K562 (cell line): Measurements from ENCODE around the gene RYR3. TPM values are rescaled to one million over a fixed set of nuclear protein-coding genes. Genes with fewer than 3 reads are reported as not detected.

Experiments
- ATAC-seq: fragments of 200-7000 bp; cut with Tn5 transposase; 3 replicates; pipeline ENCODE4 v1.9.1; 2020; ENCODE audit warnings: moderate library complexity
- BruUV-seq: library from RNA; stranded (reverse); fragments of 400-500 nt; replicated peaks from 2 replicates; lab custom pipeline; 2021; lab: Mats Ljungman, UMichigan
- CTCF ChIA-PET: fragments of 300-600 bp; formaldehyde crosslinking; extraction: SDS; loops from one replicate; lab custom pipeline; 2021; ENCODE audit warnings: low intra/inter-chr PET ratio; lab: Yijun Ruan, JAX
- POLR2A ChIA-PET: fragments of 300-600, 350-650 bp; sonication (Branson Sonifier 250); formaldehyde crosslinking; extraction: SDS; loops from one replicate; lab custom pipeline; 2021; ENCODE audit warnings: antibody characterized with exemption, inconsistent platforms; lab: Yijun Ruan, JAX
- DNase-seq, 4 experiments: peaks; one replicate each; pipeline versions ENCODE4 v3.0.0 to v3.0.0-alpha.2; 2011 to 2018; ENCODE audit warnings: low spot score in 3 of 4, mixed read lengths in 3 of 4; ENCODE audit errors: extremely low read depth in 1 of 4
- FAIRE-seq: peaks from 2 replicates; lab custom pipeline; 2011; peaks lifted over from hg19 to GRCh38; lab: Jason Lieb, UNC
- H2AFZ ChIP-seq: 2 replicates; pipeline ENCODE4 v1.6.0; 2011; ENCODE audit warnings: low read depth, low read length, control low read depth, inconsistent platforms
- H3K27ac ChIP-seq: fragments of 200-600 bp; 3 replicates; pipeline ENCODE4 v1.8.0; 2011; ENCODE audit warnings: low read depth, mild to moderate bottlenecking, control low read depth, inconsistent platforms, low read length, moderate library complexity, mixed read lengths; ENCODE audit errors: extremely low read depth
- H3K27me3 ChIP-seq, 2 experiments: fragments of 300-600 bp in 1 of 2; 2 replicates in 1 of 2; 3 replicates in 1 of 2; pipeline versions ENCODE4 v1.6.0 to v1.8.0; 2011; ENCODE audit warnings: inconsistent platforms in 2 of 2, low read length in 2 of 2, mild to moderate bottlenecking in 1 of 2, mixed read lengths in 1 of 2, moderate library complexity in 1 of 2; ENCODE audit not compliant: control insufficient read depth in 2 of 2, insufficient read depth in 2 of 2
- H3K36me3 ChIP-seq: fragments of 300-600 bp; 3 replicates; pipeline ENCODE4 v1.8.0; 2011; ENCODE audit warnings: mild to moderate bottlenecking, low read length, inconsistent platforms; ENCODE audit not compliant: control insufficient read depth, insufficient read depth
- H3K4me1 ChIP-seq, 2 experiments: fragments of 200-600 bp in 1 of 2; replicated peaks in 1 of 2; 2 replicates in 1 of 2; 3 replicates in 1 of 2; pipeline versions ENCODE4 v1.5.1 to v1.8.0; 2011; ENCODE audit warnings: inconsistent platforms in 2 of 2, low read length in 2 of 2, mild to moderate bottlenecking in 1 of 2, mixed read lengths in 1 of 2, moderate library complexity in 1 of 2; ENCODE audit not compliant: control insufficient read depth in 2 of 2, insufficient read depth in 2 of 2
- H3K4me2 ChIP-seq: 2 replicates; pipeline ENCODE4 v1.6.1; 2011; ENCODE audit warnings: low read length, control low read depth, inconsistent platforms, mixed read lengths; ENCODE audit not compliant: insufficient read depth
- H3K4me3 ChIP-seq: fragments of 200-600 bp; sonication (generic), shearing (Covaris generic); 2 replicates; pipeline ENCODE4 v1.5.1; 2016; ENCODE audit warnings: control low read depth, inconsistent platforms
- H3K79me2 ChIP-seq: fragments of 200-600 bp; 3 replicates; pipeline ENCODE4 v1.8.0; 2011; ENCODE audit warnings: low read length, inconsistent platforms; ENCODE audit not compliant: control insufficient read depth, insufficient read depth
- H3K9ac ChIP-seq, 2 experiments: 2 replicates each; pipeline versions ENCODE4 v1.6.0 to v1.6.1; 2011; ENCODE audit warnings: low read depth in 2 of 2, low read length in 2 of 2, control low read depth in 1 of 2, inconsistent platforms in 1 of 2, mild to moderate bottlenecking in 1 of 2, mixed read lengths in 1 of 2; ENCODE audit not compliant: insufficient read depth in 1 of 2
- H3K9me1 ChIP-seq: one replicate; pipeline ENCODE4 v1.6.0; 2011; ENCODE audit warnings: inconsistent platforms, mild to moderate bottlenecking, low read length, moderate library complexity; ENCODE audit not compliant: control insufficient read depth, insufficient read depth
- H3K9me3 ChIP-seq: replicated peaks from 2 replicates; pipeline ENCODE4 v1.5.1; 2011; ENCODE audit warnings: low read depth, low read length, inconsistent platforms; ENCODE audit not compliant: control insufficient read depth, insufficient read depth
- H4K20me1 ChIP-seq: replicated peaks from 2 replicates; pipeline ENCODE4 v1.6.1; 2011; ENCODE audit warnings: low read length, inconsistent platforms, mixed read lengths; ENCODE audit not compliant: control insufficient read depth, insufficient read depth
- CEBPB ChIP-seq: fragments of 450-650 bp; IDR thresholded peaks from 2 replicates; pipeline ENCODE4 v1.6.1; 2016; ENCODE audit warnings: missing genetic modification characterization, missing compliant biosample characterization
- ESRRA ChIP-seq: fragments of 450-650 bp; IDR thresholded peaks from 2 replicates; pipeline ENCODE4 v1.6.1; 2014; ENCODE audit warnings: low read depth, mild to moderate bottlenecking, moderate library complexity, borderline replicate concordance
- LEF1 ChIP-seq: fragments of 450-650 bp; IDR thresholded peaks from 2 replicates; pipeline ENCODE4 v1.6.1; 2016; ENCODE audit warnings: mild to moderate bottlenecking
- MAZ ChIP-seq, 2 experiments: fragments of 450-650 bp in 1 of 2; sonication (generic) in 1 of 2; formaldehyde crosslinking; IDR thresholded peaks in 1 of 2; conservative IDR thresholded peaks in 1 of 2; 2 replicates each; pipeline versions ENCODE4 v1.4.0 to v1.5.0; 2020; ENCODE audit warnings: mild to moderate bottlenecking in 1 of 2, missing genetic modification reagents in 1 of 2
- REST ChIP-seq, 2 experiments: fragments of 450-650 bp; formaldehyde crosslinking in 1 of 2; IDR thresholded peaks; 2 replicates each; pipeline versions ENCODE4 v1.4.0 to v1.6.1; 2014 to 2020; ENCODE audit warnings: mild to moderate bottlenecking in 2 of 2, borderline replicate concordance in 1 of 2, low read depth in 1 of 2
- ZNF696 ChIP-seq: fragments of 250-450 bp; sonication (Bioruptor Pico); conservative IDR thresholded peaks from 2 replicates; pipeline ENCODE4 v1.4.0; 2020; ENCODE audit warnings: mild to moderate bottlenecking, moderate library complexity
- WGBS: fragments of 100-300 bp; shearing (Covaris generic); methylation state at CpG from one replicate; pipeline ENCODE4 v1.1.6; 2016; ENCODE audit warnings: low coverage, mixed read lengths; ENCODE audit not compliant: insufficient coverage; ENCODE audit errors: missing lambda C conversion rate; 5-methylcytosine and 5-hydroxymethylcytosine counted together
- in situ Hi-C: fragments of 300-500 bp; cut with MboI; formaldehyde crosslinking; loops from 4 replicates; pipeline ENCODE4 v1.15.0; 2018; ENCODE audit warnings: inconsistent platforms, mixed read lengths
- intact Hi-C: fragments of 100-400 bp; cut with micrococcal nuclease; formaldehyde crosslinking; loops from 2 replicates; pipeline ENCODE4 v1.14.2; 2022
- polyA plus RNA-seq, 8 experiments: library from polyadenylated mRNA; depleted of rRNA in 4 of 8; stranded (reverse) in 5 of 8; unstranded in 3 of 8; fragments of >200 nt; fragmentation: Nextera tagmentation in 2 of 8; fragmentation: Illumina TruSeq in 1 of 8; extraction: Ambion mirVana in 2 of 8; extraction: Trizol in 1 of 8; gene quantifications; 2 replicates each; pipeline versions ENCODE4 v1.2.1 to v1.2.3, GENCODE V29; 2011 to 2014; ENCODE audit warnings: inconsistent platforms in 1 of 8, missing spikeins in 1 of 8
- total RNA-seq, 7 experiments: library from RNA; depleted of rRNA in 6 of 7; stranded (reverse); fragments of >200 nt in 6 of 7; fragmentation: Illumina TruSeq in 2 of 7; extraction: Trizol in 2 of 7; gene quantifications; 2 replicates each; pipeline versions ENCODE4 v1.2.1 to v1.2.3, GENCODE V29; 2011 to 2021; ENCODE audit warnings: low replicate concordance in 1 of 7
- TF ChIP-seq, protein P1 (sequence below): fragments of 450-650 bp; formaldehyde crosslinking; IDR thresholded peaks from 2 replicates; pipeline ENCODE4 v1.4.0; 2020; ENCODE audit warnings: mild to moderate bottlenecking, moderate library complexity

RYR3 gene
- total and polyA plus RNA-seq, 9 of the 15 experiments (the other 6 are each of a cell fraction or from before 2014, with no cell fraction given): 0.04 TPM; not detected in 8

GRCh38 chr15:33773969-33774368 lies 463.2 kb downstream of the RYR3 start:
- intact Hi-C loops: no loop called here
- H3K9ac ChIP-seq: no peak overlapping the region
- no peak overlapping the region for H3K4me3 ChIP-seq
- DNase-seq (no peak), ATAC-seq (no peak), FAIRE-seq (no peak)
- H2AFZ ChIP-seq: no peak overlapping the region
- ChIA-PET POLR2A (no interaction called here), CTCF (no interaction called here)
- H3K4me1 ChIP-seq: no peaks in the 10 kb centered on the region
- H3K9me3 ChIP-seq: no peaks in the 10 kb centered on the region
- no peaks in the 10 kb centered on the region for H4K20me1 ChIP-seq
- in situ Hi-C loops: no loop called here
- peaks cover 0 to 3% of the 10 kb centered on the region in 2 experiments; a peak in 1 of 5 replicates for H3K27me3 ChIP-seq
- no peaks in the 10 kb centered on the region for H3K36me3 ChIP-seq
- WGBS: 0% methylated on average over 3 of the region's 3 CpGs
- no peaks in the 10 kb centered on the region for H3K9me1 ChIP-seq
- H3K4me2 ChIP-seq: no peak overlapping the region
- BruUV-seq: no TSS peak
- no peaks in the 10 kb centered on the region for H3K79me2 ChIP-seq
- H3K27ac ChIP-seq: no peak overlapping the region
- TF ChIP-seq CEBPB (tag): no peak
- TF ChIP-seq LEF1: no peak
- TF ChIP-seq ZNF696: no peak
- TF ChIP-seq, protein P1, sequence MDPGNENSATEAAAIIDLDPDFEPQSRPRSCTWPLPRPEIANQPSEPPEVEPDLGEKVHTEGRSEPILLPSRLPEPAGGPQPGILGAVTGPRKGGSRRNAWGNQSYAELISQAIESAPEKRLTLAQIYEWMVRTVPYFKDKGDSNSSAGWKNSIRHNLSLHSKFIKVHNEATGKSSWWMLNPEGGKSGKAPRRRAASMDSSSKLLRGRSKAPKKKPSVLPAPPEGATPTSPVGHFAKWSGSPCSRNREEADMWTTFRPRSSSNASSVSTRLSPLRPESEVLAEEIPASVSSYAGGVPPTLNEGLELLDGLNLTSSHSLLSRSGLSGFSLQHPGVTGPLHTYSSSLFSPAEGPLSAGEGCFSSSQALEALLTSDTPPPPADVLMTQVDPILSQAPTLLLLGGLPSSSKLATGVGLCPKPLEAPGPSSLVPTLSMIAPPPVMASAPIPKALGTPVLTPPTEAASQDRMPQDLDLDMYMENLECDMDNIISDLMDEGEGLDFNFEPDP: no peak
- TF ChIP-seq MAZ (CRISPR knock-in tag; conservative IDR thresholded peaks at IDR 0.05 in 1 of 2, IDR thresholded peaks at IDR 0.05 in 1 of 2): no peak
- no peak for TF ChIP-seq ESRRA
- no peak for TF ChIP-seq REST (IDR thresholded peaks at IDR 0.05; ENCODE audit: borderline replicate concordance)
- TF ChIP-seq REST (CRISPR knock-in tag; IDR thresholded peaks at IDR 0.05; ENCODE audit: low read depth): no peak
